WERI-Rb-1 (cell line): ENCODE data around the gene DHRSX.

ENCODE experiments used
- DNase-seq: peaks from one replicate; pipeline ENCODE4 v3.0.0-alpha.2; 2020
- H3K27ac ChIP-seq: fragments of 250-450 bp; sonication (Bioruptor Pico); 2 replicates; pipeline ENCODE4 v1.5.1; 2020; ENCODE audit warnings: mild to moderate bottlenecking, moderate library complexity
- H3K27me3 ChIP-seq: fragments of 250-450 bp; sonication (Bioruptor Pico); 2 replicates; pipeline ENCODE4 v1.5.1; 2021; ENCODE audit warnings: mild to moderate bottlenecking, low read depth, moderate library complexity; ENCODE audit not compliant: insufficient read depth, severe bottlenecking
- H3K36me3 ChIP-seq: fragments of 250-450 bp; sonication (Bioruptor Pico); 2 replicates; pipeline ENCODE4 v1.5.1; 2020; ENCODE audit warnings: mild to moderate bottlenecking, moderate library complexity
- H3K4me3 ChIP-seq: 2 replicates; pipeline ENCODE4 v1.5.1; 2011; ENCODE audit warnings: low read depth, mild to moderate bottlenecking, control low read depth, low read length
- H3K9me3 ChIP-seq: fragments of 250-450 bp; sonication (Bioruptor Pico); 2 replicates; pipeline ENCODE4 v1.5.1; 2021; ENCODE audit warnings: mild to moderate bottlenecking, moderate library complexity; ENCODE audit not compliant: severe bottlenecking
- CTCF ChIP-seq: IDR thresholded peaks from 2 replicates; pipeline ENCODE4 v1.5.1; 2011; ENCODE audit warnings: low read depth, mild to moderate bottlenecking, control low read depth, inconsistent platforms, low read length

Gene DHRSX

GRCh38 chrX:2188840-2189239, 311.9 kb downstream of the DHRSX start:
- no peak for TF ChIP-seq CTCF

GRCh38 chrX:2188330-2188792, 312.4 kb downstream of the DHRSX start:
- H3K4me3 ChIP-seq: no peak overlapping the region
- H3K27ac ChIP-seq: no peak overlapping the region
- H3K9me3 ChIP-seq: no peaks in the 10 kb centered on the region
- no peaks in the 10 kb centered on the region for H3K36me3 ChIP-seq
- TF ChIP-seq CTCF: no peak
- DNase-seq: no peak
- no peaks in the 10 kb centered on the region for H3K27me3 ChIP-seq

More at GRCh38 chrX:2188840-2189239, 311.9 kb downstream of the DHRSX start:
- Histone ChIP-seq H3K9me3 (no peaks in the 10 kb centered on the region), H3K27ac (no peak overlapping the region), H3K4me3 (no peak overlapping the region), H3K36me3 (no peaks in the 10 kb centered on the region), H3K27me3 (no peaks in the 10 kb centered on the region)
- no peak for DNase-seq

DNA sequence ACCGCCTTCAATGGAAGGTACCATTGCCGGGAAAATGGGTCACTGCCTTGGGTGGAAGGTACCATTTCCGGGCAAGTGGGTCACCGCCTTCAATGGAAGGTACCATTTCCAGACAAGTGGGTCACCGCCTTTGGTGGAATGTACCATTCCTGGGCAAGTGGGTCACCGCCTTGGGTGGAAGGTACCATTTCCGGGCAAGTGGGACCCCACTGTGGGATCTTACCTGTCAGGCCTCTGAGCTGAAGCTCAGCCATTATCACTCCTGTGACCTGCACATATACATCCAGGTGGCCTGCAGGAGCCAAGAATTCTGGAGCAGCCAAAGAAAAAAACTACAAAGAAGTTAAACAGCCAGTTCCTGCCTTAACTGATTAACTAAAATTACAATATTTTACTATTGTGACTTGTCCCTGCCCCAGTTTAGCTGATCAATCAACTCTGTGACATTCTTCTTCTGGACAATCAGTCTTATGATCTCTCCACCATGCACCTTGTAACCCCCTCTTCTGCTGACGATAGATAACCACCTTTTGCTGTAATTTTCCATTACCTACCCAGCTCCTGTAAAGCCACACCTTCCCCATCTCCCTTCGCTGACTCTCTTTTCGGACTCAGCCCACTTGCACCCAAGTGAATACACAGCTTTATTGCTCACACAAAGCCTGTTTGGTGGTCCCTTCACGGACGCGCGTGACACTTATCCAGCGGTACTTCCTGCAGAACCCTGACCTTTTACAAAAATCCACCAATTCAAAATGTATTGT, 313.2 kb downstream of the DHRSX start:
- Histone ChIP-seq H3K27ac (no peak overlapping the region), H3K9me3 (no peaks in the 10 kb centered on the region), H3K4me3 (no peak overlapping the region), H3K36me3 (no peaks in the 10 kb centered on the region), H3K27me3 (no peaks in the 10 kb centered on the region)
- DNase-seq: no peak
- TF ChIP-seq CTCF: no peak

DNA sequence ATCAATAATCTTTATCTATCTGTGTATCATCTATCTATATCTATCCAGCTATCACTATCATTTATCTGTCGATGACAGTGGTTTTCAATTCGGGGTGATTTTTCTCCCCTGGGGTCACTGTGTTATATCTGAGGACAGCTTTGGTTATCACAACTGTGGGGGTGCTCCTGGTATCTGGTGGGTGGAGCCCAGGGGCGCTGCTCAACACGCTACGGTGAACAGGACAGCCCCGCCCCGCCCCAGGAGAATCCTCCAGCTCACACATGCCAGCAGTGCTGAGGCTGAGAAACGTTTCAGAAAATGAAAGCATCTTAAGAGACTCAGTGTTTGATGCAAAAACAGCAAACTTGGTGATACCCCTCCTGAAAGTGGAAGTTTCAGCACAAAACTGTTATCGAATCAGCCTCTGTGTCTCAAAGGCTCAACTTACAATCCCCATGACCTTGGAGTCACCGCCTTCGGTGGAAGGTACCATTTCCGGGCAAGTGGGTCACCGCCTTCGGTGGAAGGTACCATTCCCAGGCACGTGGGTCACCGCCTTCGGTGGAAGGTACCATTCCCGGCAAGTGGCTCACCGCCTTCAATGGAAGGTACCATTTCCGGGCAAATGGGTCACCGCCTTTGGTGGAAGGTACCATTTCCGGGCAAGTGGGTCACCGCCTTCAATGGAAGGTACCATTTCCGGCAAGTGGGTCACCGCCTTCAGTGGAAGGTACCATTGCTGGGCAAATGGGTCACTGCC, 315.3 kb downstream of the DHRSX start:
- no peaks in the 10 kb centered on the region for H3K27me3 ChIP-seq
- H3K9me3 ChIP-seq: no peaks in the 10 kb centered on the region
- H3K4me3 ChIP-seq: no peak overlapping the region
- DNase-seq: no peak
- no peak for TF ChIP-seq CTCF
- H3K27ac ChIP-seq: no peak overlapping the region
- no peaks in the 10 kb centered on the region for H3K36me3 ChIP-seq

- no peaks in the 10 kb centered on the region for H3K9me3 ChIP-seq
- DNase-seq: no peak
- no peak for TF ChIP-seq CTCF
- H3K36me3 ChIP-seq: no peaks in the 10 kb centered on the region
- H3K4me3 ChIP-seq: no peak overlapping the region
- no peak overlapping the region for H3K27ac ChIP-seq
- no peaks in the 10 kb centered on the region for H3K27me3 ChIP-seq
Observed at GRCh38 chrX:2184089-2184488, 316.7 kb downstream of the DHRSX start.
